LNCAP (cell line): ENCODE data around the gene CCDC85C.

Experiments
- CTCF ChIP-seq: fragments of 450-650 bp; IDR thresholded peaks from 2 replicates; pipeline ENCODE4 v1.5.1; 2017; ENCODE audit warnings: mild to moderate bottlenecking

Gene CCDC85C

DNA sequence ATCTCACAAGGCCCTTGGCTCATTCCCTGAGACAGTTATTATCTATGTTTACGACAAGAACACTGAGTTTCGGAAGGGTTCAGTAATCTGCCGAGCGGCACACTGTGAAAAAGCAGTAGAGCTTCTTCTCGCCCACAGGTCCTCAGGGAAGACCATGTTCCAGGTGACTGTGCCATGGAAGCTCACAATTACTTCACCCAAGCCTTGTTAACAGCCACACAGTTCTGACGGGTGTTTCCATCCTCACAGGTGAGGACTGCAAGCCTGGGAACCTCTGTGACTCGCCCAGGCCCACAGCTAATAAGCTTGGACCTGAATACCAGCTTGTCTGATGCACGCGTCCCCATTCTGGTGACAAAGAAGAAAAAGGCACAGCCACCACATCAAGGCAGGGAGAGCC is 138.7 kb downstream of the CCDC85C start:
- TF ChIP-seq CTCF: no peak

DNA sequence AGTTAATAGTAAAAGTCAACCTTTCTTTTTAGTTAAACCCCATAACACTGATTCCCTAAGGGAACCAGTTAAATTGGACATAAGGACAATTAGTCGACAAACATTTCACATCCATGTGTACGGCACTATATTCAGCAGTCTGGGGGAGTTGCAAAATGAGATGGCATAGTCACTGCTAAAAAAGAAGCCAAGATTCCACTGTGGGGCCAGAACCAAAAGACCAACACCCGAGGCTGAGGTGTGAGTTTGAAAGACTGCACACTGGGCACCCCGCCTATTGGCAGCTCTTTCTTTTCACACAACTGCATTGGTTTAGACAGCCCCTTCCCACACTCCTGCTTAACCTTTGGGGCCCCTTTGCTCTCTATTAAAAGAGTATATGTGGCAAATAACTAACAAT is 140.0 kb downstream of the CCDC85C start:
- TF ChIP-seq CTCF: no peak

- no peak for TF ChIP-seq CTCF
Observed at GRCh38 chr14:99462210-99462609, 141.8 kb downstream of the CCDC85C start.

DNA sequence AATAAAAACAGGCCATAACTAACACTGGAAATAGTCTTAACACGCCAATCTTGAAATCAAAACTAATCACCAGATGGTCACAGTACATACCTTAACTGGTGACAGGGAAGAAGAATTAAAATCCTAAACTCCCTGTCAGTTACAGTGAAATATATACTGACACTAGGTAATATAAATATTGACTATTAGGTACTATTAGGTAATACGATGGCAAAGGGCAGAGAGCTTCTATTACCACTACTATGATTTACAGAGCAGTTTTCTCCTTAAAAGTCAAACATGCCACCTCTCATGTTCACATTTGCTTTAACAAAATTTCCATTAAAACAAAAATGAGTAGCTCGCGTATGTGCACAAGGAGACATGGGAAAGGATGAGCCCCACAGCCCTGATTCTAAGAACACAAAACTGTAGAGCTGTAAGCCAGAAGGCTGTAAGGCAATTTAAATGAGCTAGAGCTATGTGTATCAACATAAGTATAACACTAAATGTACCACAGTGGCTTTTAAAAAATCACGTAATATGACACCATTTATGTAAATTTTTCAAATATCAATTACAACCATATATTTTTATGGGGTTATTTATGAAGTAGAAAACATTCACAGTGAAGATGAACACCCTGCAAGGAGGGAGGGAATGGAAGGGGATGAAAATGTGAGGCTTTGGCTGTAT is 142.5 kb downstream of the CCDC85C start:
- TF ChIP-seq CTCF: no peak

DNA sequence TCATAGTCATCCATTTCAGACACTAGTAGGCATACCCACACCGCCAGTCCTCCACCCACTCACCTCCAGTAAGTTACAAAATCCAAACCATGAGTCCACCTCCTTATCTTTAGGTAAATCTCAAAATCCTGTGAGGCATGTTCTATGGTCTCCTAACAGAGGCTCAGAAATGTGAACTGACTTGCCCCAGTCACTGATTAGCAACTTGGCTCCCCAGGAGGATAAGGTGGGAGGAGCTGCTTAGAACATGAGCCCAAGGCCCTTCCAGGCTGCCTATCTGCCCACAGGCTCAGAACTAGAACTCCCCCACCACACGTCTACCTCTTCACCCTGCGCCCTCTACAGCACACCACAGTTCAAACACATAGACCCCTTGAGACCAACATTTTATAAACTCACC is 143.2 kb downstream of the CCDC85C start:
- no peak for TF ChIP-seq CTCF

- TF ChIP-seq CTCF: no peak
Observed at GRCh38 chr14:99459481-99460100, 144.4 kb downstream of the CCDC85C start.

GRCh38 chr14:99454246-99454645 is 149.8 kb downstream of the CCDC85C start:
- TF ChIP-seq CTCF: no peak

- no peak for TF ChIP-seq CTCF
Observed at GRCh38 chr14:99452968-99453367, 151.0 kb downstream of the CCDC85C start.
